HEK293T (cell line): ENCODE measurements around the gene OR14A16.

ENCODE experiments used
- CTCF ChIA-PET: fragments of 350-600 bp; formaldehyde crosslinking; extraction: SDS; loops from one replicate; lab custom pipeline; 2021; ENCODE audit warnings: antibody characterized with exemption, inconsistent platforms; lab: Yijun Ruan, JAX
- POLR2A ChIA-PET: fragments of 350-600 bp; formaldehyde crosslinking; extraction: SDS; loops from one replicate; lab custom pipeline; 2020; ENCODE audit warnings: antibody characterized with exemption, inconsistent platforms; lab: Yijun Ruan, JAX
- DNase-seq: peaks from one replicate; pipeline ENCODE4 v3.0.0; 2012; ENCODE audit warnings: mixed read lengths; ENCODE audit errors: extremely low spot score
- ARNT ChIP-seq: fragments of 450-650 bp; IDR thresholded peaks from 2 replicates; pipeline ENCODE4 v1.6.1; 2017; ENCODE audit warnings: mild to moderate bottlenecking
- BHLHE40 ChIP-seq: fragments of 450-650 bp; IDR thresholded peaks from 2 replicates; pipeline ENCODE4 v1.6.1; 2016; ENCODE audit warnings: mild to moderate bottlenecking, moderate library complexity, borderline replicate concordance
- CTBP1 ChIP-seq: fragments of 450-650 bp; IDR thresholded peaks from 2 replicates; pipeline ENCODE4 v1.6.1; 2016; ENCODE audit warnings: borderline replicate concordance
- ELF4 ChIP-seq: fragments of 450-650 bp; IDR thresholded peaks from 2 replicates; pipeline ENCODE4 v1.6.1; 2017; ENCODE audit warnings: antibody characterized with exemption
- FOXA1 ChIP-seq: fragments of 450-650 bp; IDR thresholded peaks from 2 replicates; pipeline ENCODE4 v1.6.1; 2016; ENCODE audit warnings: mild to moderate bottlenecking
- FOXK2 ChIP-seq: fragments of 450-650 bp; IDR thresholded peaks from 2 replicates; pipeline ENCODE4 v1.6.1; 2016; ENCODE audit warnings: mild to moderate bottlenecking
- FOXM1 ChIP-seq: fragments of 450-650 bp; IDR thresholded peaks from 2 replicates; pipeline ENCODE4 v1.6.1; 2017; ENCODE audit warnings: mild to moderate bottlenecking, borderline replicate concordance
- HDGF ChIP-seq: fragments of 450-650 bp; IDR thresholded peaks from 2 replicates; pipeline ENCODE4 v1.6.1; 2017; ENCODE audit warnings: antibody characterized with exemption, borderline replicate concordance
- L3MBTL2 ChIP-seq: fragments of 450-650 bp; conservative IDR thresholded peaks from 2 replicates; pipeline ENCODE4 v1.6.1; 2016; ENCODE audit warnings: mild to moderate bottlenecking
- LEF1 ChIP-seq: fragments of 450-650 bp; IDR thresholded peaks from 2 replicates; pipeline ENCODE4 v1.6.1; 2017; ENCODE audit warnings: mild to moderate bottlenecking, borderline replicate concordance
- NFRKB ChIP-seq: fragments of 450-650 bp; IDR thresholded peaks from 2 replicates; pipeline ENCODE4 v1.6.1; 2016; ENCODE audit warnings: mild to moderate bottlenecking, moderate library complexity
- SP1 ChIP-seq: fragments of 450-650 bp; IDR thresholded peaks from 2 replicates; pipeline ENCODE4 v1.6.1; 2017
- SUZ12 ChIP-seq: fragments of 450-650 bp; IDR thresholded peaks from 2 replicates; pipeline ENCODE4 v1.6.1; 2016; ENCODE audit warnings: mild to moderate bottlenecking
- TARDBP ChIP-seq: fragments of 450-650 bp; IDR thresholded peaks from 2 replicates; pipeline ENCODE4 v1.6.1; 2016
- ZNF384 ChIP-seq: fragments of 450-650 bp; IDR thresholded peaks from 2 replicates; pipeline ENCODE4 v1.6.1; 2016
- TF ChIP-seq, protein P1 (sequence below): fragments of 450-650 bp; IDR thresholded peaks from 2 replicates; pipeline ENCODE4 v1.6.1; 2016

The OR14A16 gene

DNA sequence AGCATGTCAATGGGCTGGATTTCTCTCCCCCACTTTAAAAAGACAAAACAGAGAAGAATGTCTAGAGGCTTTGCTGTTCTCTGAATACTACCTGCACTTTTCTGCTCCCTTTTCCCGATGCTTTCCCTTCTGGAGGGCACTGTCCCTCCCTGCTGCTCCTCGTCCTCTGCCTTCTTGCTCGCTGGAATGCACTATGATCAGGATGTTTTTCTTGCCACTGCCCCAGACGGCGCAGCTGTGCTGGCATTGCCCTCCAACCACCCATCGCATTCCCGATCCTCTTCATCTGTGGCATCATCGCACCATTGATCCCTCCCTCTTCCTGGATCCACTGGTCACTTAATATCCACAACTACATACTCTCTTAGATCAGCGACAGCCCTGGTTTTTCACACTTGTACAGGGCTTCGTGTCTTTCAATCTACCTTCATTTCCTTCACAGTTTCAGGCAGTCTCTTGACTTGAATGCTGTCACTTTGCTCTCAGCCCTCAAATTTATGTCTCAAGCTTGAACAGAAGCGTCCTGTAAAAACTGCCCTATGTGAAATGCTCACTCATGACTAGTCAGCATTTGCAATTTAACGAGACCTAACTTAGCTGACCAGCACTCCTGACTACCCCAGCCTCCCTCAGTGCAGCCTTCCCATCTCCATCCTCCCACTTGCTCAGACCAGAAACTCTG is 21.2 kb upstream of the OR14A16 start:
- no peak for DNase-seq
- CTCF ChIA-PET = no interaction called here
- POLR2A ChIA-PET = no interaction called here
- TF ChIP-seq SUZ12 (no peak), TARDBP (no peak), HDGF (no peak), BHLHE40 (no peak), FOXA1 (no peak), L3MBTL2 (no peak), ARNT (no peak), SP1 (no peak), CTBP1 (no peak), LEF1 (no peak), NFRKB (no peak), ELF4 (no peak), ZNF384 (no peak), FOXM1 (no peak), FOXK2 (no peak)
- TF ChIP-seq, protein P1, sequence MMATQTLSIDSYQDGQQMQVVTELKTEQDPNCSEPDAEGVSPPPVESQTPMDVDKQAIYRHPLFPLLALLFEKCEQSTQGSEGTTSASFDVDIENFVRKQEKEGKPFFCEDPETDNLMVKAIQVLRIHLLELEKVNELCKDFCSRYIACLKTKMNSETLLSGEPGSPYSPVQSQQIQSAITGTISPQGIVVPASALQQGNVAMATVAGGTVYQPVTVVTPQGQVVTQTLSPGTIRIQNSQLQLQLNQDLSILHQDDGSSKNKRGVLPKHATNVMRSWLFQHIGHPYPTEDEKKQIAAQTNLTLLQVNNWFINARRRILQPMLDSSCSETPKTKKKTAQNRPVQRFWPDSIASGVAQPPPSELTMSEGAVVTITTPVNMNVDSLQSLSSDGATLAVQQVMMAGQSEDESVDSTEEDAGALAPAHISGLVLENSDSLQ = no peak

DNA sequence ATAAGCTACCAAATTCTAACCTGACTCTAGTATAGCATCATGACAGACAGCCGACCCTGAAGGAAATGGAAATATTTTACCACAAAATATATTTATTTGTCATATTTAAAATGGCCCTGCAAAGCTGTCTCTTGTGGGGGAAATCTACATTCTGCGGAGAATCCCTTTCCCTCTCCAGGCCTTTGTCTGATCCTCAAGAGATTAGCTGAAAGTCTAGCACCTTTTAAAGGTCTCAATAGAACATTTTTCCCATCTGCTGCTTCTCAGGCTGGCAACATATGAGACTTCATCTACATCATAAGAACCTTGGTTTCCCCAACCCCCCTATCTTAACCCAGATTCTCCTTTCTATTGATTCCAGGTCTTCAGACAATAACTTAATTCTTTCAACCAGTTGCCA is 19.5 kb upstream of the OR14A16 start:
- ChIA-PET CTCF (no interaction called here), POLR2A (no interaction called here)
- no peak for DNase-seq
- TF ChIP-seq FOXM1 (no peak), ZNF384 (no peak), BHLHE40 (no peak), NFRKB (no peak), SP1 (no peak), HDGF (no peak), ARNT (no peak), L3MBTL2 (no peak), FOXA1 (no peak), ELF4 (no peak), LEF1 (no peak), FOXK2 (no peak), CTBP1 (no peak), SUZ12 (no peak), TARDBP (no peak)
- TF ChIP-seq, protein P1 = no peak

DNA sequence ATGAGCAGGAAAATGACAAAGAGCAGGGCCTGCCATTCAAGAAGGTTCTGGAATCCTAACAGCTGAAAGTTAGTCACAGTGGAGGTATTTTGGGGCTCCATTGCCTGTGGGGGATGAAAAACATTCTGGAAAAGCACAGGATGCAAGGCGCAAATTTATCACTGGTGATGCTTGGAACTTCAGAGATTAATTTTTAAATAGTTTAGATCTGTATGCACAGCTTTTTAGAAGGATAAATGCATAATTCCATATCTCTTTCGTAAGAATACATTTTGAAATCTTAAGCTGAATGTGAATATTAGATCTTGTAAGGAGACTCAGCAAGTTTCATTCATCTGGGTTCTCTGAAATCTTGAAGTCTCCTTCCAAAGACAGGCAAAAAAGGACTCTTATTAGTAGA is 17.9 kb upstream of the OR14A16 start, which contains the start of gene OR11L1:
OR11L1 (minus strand) TSS at position 101 of the 400 bp plus-strand sequence; CDS start at position 101, 0 bp downstream.
- DNase-seq = no peak
- POLR2A ChIA-PET = no interaction called here
- CTCF ChIA-PET = no interaction called here
- TF ChIP-seq HDGF (no peak), FOXK2 (no peak)

DNA sequence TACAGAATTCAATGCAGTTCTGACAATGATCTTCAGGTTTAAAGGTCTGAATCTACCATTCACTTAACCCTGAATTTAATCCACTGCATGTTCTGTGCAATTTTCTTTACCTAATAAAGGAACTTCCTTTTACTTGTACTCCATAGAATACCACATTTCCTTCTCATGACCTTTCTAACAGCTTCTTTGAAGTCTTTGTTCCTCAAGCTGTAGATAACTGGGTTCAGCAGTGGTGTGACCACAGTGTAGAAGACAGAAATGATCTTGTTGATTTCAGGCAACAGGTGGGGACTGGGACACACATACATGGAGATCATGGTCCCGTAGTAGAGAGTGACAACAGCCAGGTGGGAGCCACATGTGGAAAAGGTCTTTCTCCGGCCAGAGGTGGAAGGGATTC is 16.9 kb upstream of the OR14A16 start:
- no peak for DNase-seq
- TF ChIP-seq NFRKB (no peak), ARNT (no peak), SP1 (no peak), FOXK2 (no peak), TARDBP (no peak), SUZ12 (no peak)
- ChIA-PET CTCF (no interaction called here), POLR2A (no interaction called here)

DNA sequence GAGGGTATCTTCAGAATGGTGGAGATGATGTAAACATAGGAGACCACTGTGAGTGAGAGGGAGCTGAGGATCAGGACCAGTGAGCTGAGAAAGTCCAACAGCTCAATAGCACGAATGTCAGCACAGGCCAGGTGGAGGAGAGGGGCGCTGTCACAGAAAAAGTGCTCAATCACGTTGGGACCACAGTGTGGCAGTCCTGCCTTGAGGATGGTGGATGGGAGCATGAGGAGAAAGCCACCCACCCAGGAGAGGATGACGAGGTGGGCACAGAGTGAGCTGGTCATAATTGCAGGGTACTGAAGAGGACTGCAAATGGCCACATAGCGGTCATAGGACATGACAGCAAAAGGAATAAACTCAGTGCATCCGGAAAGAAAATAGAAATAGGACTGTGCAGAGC is 9.7 kb upstream of the OR14A16 start:
- DNase-seq = no peak
- CTCF ChIA-PET = no interaction called here

DNA sequence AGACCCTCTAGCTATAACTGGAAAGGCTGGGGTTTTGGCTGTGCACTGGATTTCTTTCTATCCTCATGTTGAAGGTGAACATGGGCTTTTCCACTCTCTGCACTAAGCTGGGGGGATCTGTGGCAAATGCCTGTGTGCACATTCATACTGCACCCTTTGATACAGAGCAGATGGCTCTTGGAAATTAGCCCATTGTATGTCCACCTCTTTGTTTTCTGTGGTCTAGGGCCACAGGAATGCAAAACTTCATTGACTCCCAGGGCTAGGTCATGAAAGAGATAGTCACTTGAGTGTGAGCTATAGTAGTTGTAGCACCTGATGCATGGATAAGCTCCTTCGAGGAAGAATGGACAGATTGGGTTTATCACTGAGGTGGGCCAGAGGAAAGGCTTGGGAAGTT is 5.7 kb upstream of the OR14A16 start:
- TF ChIP-seq CTBP1 (no peak), SP1 (no peak), FOXM1 (no peak), ZNF384 (no peak), LEF1 (no peak), SUZ12 (no peak), TARDBP (no peak), FOXK2 (no peak), ELF4 (no peak), ARNT (no peak), HDGF (no peak), FOXA1 (no peak), L3MBTL2 (no peak), NFRKB (no peak), BHLHE40 (no peak)
- TF ChIP-seq, protein P1 = no peak
- DNase-seq = no peak
- POLR2A ChIA-PET = no interaction called here

More for the DNA sequence above, 9.7 kb upstream of the OR14A16 start:
- POLR2A ChIA-PET = no interaction called here
- TF ChIP-seq BHLHE40 = no peak
- TF ChIP-seq FOXA1 = no peak
- TF ChIP-seq ZNF384 = no peak
- TF ChIP-seq, protein P1 = no peak
- TF ChIP-seq FOXK2 = no peak
- no peak for TF ChIP-seq SP1
- TF ChIP-seq FOXM1 = no peak
- TF ChIP-seq HDGF = no peak
- TF ChIP-seq CTBP1 = no peak
- TF ChIP-seq L3MBTL2 = no peak
- no peak for TF ChIP-seq TARDBP
- no peak for TF ChIP-seq SUZ12
- TF ChIP-seq ELF4 = no peak
- TF ChIP-seq NFRKB = no peak
- TF ChIP-seq LEF1 = no peak
- TF ChIP-seq ARNT = no peak

More for the DNA sequence above, 5.7 kb upstream of the OR14A16 start:
- CTCF ChIA-PET = no interaction called here
